Measurements from ENCODE around the gene CUL9. TPM values are rescaled to one million over a fixed set of nuclear protein-coding genes. Genes with fewer than 3 reads are reported as not detected.
A peak's percentile ranks its signal among the peaks of the same experiment; 100 is the strongest.

Gene CUL9
- total and polyA plus RNA-seq, 11 donors, result 6.5 to 22.3 (median 12.5) TPM

DNA sequence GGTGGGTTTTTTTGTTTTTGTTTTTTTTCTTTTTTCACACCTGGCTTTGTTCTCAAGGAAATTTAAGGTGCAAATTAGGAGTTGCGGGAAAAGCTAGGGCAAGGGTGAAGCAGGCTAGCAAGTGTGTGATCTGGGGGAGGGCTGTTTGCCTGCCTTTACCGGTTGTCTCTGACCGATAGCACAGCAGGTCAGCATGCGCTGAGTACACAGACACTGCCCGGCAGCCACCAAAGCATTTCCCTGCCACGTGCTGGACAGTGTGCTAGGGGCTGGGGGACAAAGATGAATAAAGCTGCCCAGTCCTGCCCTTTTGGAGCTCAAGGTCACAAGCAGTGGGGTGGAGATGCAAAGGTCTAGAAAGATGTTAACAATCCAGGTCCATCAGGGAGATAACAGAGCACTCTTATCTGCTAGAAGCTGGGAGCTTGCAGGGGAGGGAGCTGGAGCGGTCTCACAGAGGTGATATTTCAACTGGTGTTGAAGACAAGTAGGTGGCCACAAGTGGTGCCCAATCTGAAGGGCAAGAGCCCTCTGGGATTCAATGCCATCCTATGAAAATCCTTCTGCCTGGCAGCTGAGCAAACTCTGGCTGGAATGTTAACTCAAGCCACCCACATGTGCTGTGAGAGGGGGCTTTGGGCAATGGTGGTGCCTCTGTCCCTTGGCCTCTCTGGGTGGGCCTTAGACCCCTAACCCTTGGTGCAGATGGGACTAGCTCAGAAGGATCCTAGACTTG lies 85.8 kb downstream of the CUL9 start:
- no peak overlapping the region for H3K4me3 ChIP-seq
- no peak for TF ChIP-seq POLR2A (IDR thresholded peaks at IDR 0.05)
- no peak for TF ChIP-seq CTCF (IDR thresholded peaks at IDR 0.05)
- peaks cover 0 to 35% (median 24%) of the 10 kb centered on the region in 12 donors for H3K4me1 ChIP-seq
- H3K27me3 ChIP-seq, result peaks cover 0 to 17% (median 0%) of the 10 kb centered on the region in 9 donors
- DNase-seq (peak in 1 of 5 donors; percentile 32), ATAC-seq (peak; percentile 13 to 64 (median 44))
- 47 to 60% (median 59%) methylated on average over 7 of the region's 7 CpGs for WGBS, 4 donors
- H3K36me3 ChIP-seq, result no peaks in the 10 kb centered on the region
- H3K27ac ChIP-seq, result peak overlapping the region in 11 of 12 donors; percentile 61 to 90 (median 74)
- intact Hi-C loops (cut with DNase I), result loop anchor here in 5 of 10 donors (2.0 to 10.0 kb wide), 6 partner anchors 61 to 240 kb away; no protein-coding TSS in a partner anchor
- no peaks in the 10 kb centered on the region for H3K9me3 ChIP-seq

- Histone ChIP-seq H3K4me1 (peaks cover 0 to 35% (median 24%) of the 10 kb centered on the region in 12 donors), H3K27ac (peak overlapping the region in 11 of 12 donors; percentile 61 to 90 (median 74)), H3K36me3 (no peaks in the 10 kb centered on the region), H3K4me3 (no peak overlapping the region), H3K9me3 (no peaks in the 10 kb centered on the region), H3K27me3 (peaks cover 0 to 20% (median 0%) of the 10 kb centered on the region in 9 donors)
- DNase-seq, result peak; percentile 71 to 79 (median 75)
- TF ChIP-seq POLR2A (IDR thresholded peaks at IDR 0.05), result no peak
- no peak for TF ChIP-seq CTCF (IDR thresholded peaks at IDR 0.05)
- peak; percentile 52 to 82 (median 67) for ATAC-seq
- 17 to 37% (median 35%) methylated on average over 1 to 3 of the region's 3 CpGs for WGBS, 4 donors
- intact Hi-C loops (cut with DNase I), result loop anchor here in 5 of 10 donors (2.0 to 10.0 kb wide), 6 partner anchors 60 to 239 kb away; no protein-coding TSS in a partner anchor
Observed at GRCh38 chr6:43268355-43268700, 86.3 kb downstream of the CUL9 start.

DNA sequence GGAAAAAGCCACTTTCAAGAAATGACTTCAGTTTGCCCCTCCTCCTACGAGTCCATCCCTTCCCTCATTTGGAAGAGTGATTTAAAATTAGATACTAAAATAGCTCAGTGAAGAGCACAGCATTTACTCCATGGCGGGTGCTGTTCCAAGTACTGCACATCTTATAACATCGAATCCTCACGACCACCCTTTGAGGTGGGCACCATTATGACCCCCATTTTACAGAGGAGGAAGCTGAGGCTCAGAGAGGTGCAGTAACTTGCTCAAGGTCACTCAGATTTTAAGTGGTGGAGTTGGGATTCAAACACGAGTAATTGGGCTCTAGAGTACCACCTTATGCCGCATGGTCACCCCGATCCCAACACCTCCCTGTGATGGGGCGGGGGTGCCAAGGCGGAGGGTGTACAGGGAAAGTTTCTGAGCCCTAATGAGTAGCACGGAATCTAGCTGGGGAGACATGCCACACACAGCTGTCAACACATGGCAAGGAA lies 86.8 kb downstream of the CUL9 start:
- no peaks in the 10 kb centered on the region for H3K9me3 ChIP-seq
- 57 to 68% (median 62%) methylated on average over 10 of the region's 10 CpGs for WGBS, 4 donors
- ATAC-seq (no peak), DNase-seq (peak in 1 of 5 donors; percentile 28)
- H3K4me1 ChIP-seq, result peaks cover 0 to 35% (median 24%) of the 10 kb centered on the region in 12 donors
- no peaks in the 10 kb centered on the region for H3K36me3 ChIP-seq
- H3K27me3 ChIP-seq, result peaks cover 0 to 20% (median 0%) of the 10 kb centered on the region in 9 donors
- H3K27ac ChIP-seq, result peak overlapping the region in 11 of 12 donors; percentile 61 to 90 (median 74)
- intact Hi-C loops (cut with DNase I), result loop anchor here in 5 of 10 donors (2.0 to 10.0 kb wide), 6 partner anchors 60 to 238 kb away; no protein-coding TSS in a partner anchor
- peak overlapping the region in 3 of 12 donors; percentile 25 to 51 (median 41) for H3K4me3 ChIP-seq
- TF ChIP-seq CTCF (IDR thresholded peaks at IDR 0.05) (no peak), POLR2A (IDR thresholded peaks at IDR 0.05) (no peak)
